NCI-H1417 treated with DMSO at 0.1 percent for 48 hours (cell line): ENCODE measurements around the gene TMEM63C.

ENCODE experiments used
- DNase-seq: peaks from one replicate; lab custom pipeline; 2025; lab: John Stamatoyannopoulos, UW

The TMEM63C gene

DNA sequence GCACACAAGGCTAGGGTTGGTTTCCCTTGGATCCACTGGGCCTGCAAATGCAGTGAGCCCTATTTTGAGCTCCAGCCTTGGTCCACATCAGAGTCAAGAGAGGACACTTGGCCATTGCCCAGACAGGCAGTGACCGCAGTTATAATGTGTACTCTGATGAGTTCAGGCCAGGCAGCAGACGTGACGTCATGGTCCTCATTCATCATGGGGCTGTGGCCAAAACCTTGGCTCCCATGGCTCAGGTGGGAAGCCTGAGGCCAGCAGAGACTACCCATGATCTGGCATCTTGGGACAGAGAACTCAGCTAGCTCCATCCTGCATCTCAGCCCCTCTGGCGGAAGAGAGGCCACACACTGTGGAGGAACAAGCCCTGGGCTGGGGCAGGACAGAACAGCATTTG lies 16.4 kb downstream of the TMEM63C start:
- no peak for DNase-seq

DNA sequence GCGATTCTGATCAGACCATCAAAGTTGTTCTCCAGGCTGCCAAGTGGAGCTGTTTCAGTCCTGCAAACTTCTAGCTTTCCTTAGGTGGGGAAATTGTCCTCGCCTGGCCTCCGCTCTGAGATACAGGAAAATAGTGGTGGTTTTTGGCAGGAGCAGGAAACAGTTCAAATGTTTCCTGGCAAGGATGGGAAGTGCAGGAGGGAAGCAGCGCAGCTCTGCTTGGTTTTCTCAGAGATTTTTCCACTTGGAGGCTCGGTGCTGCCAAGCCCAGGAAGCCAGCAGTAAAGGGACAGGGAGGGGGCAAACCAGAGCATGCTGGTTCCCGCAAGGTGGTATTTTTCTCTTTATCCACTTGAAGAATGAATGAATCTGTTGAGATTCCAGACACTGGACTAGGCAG lies 17.0 kb downstream of the TMEM63C start:
- DNase-seq: no peak

GRCh38 chr14:77199590-77199989 lies 18.0 kb downstream of the TMEM63C start:
- DNase-seq: no peak

GRCh38 chr14:77200406-77200985 lies 18.9 kb downstream of the TMEM63C start:
- no peak for DNase-seq

DNA sequence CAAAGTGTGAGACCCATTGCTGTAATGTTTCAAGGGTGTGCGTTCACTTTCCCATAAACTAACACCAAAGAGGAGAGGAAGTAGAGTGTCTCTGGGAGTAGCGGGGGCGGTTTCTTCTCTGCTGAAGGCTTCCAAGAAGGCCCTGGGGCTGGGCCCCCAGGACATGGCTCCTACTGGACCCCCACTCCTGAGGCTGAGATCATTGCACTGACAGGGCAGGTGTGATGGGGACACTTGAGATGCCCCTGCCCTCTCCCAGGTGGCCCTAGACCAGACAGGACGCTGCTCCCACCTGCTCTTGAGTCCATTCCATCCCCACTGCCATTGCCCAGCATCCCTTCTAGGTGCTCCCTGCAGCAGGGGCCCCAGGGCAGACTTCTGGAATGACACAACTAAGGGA lies 20.1 kb downstream of the TMEM63C start:
- no peak for DNase-seq

- DNase-seq: peak; percentile 84
These were observed 22.2 kb downstream of the TMEM63C start for GRCh38 chr14:77203611-77204458.

DNA sequence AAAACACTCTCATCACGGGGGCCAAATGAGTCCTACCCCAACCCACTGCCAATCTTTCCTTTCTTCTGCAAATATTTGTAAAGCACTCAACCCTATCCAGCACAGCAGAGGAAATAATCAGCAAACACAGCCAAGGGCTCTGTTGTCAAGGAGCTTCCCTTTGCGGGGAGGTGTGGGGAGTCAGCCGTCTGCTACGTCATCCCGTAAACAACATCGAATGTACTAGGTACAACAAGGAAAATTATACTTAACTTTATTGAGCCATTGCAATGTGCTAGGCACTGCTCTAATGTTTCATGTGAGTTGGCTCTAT lies 22.8 kb downstream of the TMEM63C start:
- DNase-seq: peak; percentile 99

DNA sequence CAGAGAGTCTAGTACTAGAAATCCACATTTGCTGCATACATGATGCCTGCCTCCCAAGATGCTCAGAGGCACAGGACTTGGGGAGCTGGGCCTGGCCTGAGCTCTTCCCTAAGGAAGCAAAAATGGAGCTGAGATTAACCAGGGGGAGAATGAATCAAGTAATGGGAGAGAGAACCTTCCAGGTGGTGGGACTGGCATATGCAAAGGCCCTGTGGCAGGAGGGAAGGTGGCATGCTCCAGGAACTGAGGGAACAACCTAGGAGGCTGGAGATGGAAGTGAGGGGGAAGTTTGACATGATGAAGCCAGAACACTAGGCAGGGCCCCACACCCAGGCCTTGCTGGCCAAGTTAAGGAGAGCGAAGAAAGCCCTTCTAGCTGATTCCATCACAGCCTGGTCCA lies 23.3 kb downstream of the TMEM63C start:
- no peak for DNase-seq

DNA sequence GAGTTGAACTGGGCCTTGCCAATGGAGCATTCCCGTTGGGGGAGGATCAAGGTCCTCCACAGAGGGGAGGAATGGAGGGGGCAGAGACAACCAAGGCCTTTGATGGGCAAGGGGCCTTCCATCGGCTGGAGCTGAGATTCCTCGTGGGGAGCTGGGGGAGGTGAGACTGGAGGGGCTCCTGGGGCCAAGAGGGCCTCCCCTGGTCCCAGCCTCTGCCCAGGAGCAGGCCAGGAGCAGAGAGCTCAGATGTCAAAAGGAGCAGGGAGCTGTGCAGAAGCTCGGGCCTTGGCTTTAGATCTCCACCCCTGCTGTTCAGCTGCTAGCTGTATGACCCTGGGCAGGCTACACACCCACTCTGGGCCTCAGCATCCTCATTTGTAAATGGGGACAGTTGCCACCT lies 24.0 kb downstream of the TMEM63C start:
- no peak for DNase-seq

DNA sequence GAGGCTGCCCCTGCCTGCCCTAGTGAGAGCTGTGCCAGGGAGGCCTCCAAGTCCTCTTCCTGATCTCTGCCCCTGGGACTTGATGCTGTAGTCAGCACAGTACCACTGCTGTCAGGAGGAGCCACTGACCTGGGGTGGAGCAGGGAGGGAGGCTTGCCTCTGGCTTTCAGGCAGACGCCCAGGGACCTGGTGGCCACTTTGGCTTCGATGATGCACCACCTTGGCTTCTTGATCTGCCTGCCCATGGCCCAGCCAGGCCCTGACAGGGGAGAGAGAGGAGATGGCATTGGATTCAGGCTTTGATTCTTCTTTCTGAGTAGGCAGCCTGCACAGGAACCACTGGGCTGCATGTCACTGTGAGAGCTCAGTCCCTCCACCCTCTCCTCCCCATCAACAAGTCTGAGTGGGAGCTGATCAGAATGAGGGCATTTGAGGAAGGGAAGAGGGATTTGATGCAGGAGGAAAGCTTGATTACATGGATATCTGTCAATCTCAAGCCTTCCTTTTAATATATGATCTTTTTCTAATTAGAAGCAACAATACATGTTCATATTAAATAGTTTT lies 24.7 kb downstream of the TMEM63C start:
- DNase-seq: no peak

DNA sequence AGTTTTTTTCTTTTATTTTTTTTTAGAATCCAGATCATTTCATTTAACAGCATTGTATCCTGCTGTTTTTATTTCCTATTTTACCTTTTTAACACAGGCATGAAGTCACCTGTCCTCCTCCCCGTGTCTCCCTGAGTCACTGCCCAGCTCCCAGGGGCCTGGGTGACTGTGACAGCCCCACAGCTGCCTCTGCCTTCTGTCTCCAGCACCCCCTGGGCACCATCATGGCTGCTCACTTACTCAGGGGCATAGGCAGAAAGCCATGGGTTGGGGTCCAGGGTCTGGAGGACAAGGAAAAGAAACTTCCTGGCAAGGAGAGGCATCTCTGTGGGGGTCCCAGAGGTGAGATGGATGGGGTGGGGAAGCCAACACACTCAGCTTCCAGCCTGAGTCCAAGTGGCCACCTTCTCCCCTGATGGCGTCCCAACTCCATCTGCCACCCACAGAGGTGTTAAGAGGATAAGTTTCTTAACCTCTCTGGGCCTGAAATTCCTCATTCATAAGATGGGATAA lies 25.3 kb downstream of the TMEM63C start:
- DNase-seq: no peak

- peak; percentile 64 for DNase-seq
These were observed 26.8 kb downstream of the TMEM63C start for GRCh38 chr14:77208291-77208978.

DNA sequence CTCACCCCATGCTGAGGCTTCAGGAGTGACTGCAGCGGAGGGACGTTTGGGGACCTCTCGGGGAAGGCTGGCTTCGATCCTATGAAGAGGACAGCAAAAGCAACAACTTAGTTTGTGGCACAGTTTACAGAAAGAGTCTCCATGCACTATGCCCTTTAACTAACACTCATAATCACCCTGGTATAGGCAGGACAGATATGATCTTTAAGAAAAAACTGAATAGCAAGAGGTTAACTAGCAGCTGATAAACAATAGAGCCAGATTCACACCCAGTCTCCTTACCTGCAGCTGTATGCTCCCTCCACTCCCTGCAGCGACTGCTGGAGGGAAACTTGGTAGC lies 27.4 kb downstream of the TMEM63C start:
- DNase-seq: no peak

DNA sequence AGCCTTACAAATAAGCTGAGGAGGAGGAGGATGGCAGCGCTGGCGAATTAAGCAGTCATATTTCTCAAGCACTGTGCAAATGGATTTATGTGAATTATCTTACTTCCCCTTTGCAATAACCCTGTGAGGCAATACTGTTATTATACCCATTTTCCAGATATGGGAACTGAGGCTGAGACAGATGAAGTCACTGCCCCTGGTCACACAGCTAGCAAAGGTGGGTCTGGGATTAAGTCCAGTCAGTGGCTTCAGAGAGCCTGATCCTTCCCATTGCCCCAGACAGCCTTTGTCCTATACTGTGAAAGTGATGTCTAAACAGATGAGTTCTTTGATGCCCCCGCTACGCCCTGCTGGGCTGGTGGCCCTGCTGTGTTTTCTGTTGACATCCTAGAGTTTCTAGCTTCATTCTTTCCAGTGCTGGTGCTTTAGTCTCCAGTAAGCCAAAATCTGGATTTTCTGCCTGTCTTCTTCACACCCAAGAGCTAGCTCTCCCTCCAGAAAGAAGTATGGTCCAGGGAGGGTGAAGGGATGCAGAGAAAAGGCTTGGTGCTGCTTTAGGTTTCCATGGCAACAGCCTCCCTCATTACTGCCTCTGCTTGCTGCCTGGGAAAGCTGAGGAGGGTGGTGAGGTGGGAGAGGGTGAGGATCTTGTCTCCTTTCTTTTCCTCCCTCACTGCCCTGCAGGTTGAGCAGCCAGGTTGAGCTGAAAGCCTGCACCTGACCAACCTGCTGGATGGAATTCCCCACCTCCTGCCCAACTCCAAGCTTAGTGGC lies 30.7 kb downstream of the TMEM63C start:
- no peak for DNase-seq

- peak; percentile 57 for DNase-seq
These were observed 31.5 kb downstream of the TMEM63C start for GRCh38 chr14:77212943-77213678.

DNA sequence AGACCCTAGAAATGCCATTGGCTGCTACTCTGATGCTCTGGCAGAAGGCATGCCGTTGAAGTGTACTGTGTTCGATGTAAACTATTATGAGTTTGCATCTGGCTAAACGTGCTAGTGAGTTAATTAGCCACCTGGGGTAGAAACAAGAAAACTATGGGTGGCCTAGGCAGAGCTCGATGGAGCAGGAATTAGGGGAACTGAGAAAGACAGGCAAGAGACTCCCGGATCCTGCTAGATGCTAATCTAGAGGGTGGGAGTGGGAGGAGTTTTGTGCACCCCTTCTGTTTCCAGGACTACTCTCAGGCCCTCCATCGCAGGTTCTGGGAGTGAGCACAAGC lies 32.0 kb downstream of the TMEM63C start:
- DNase-seq: no peak

GRCh38 chr14:77214216-77214615 lies 32.6 kb downstream of the TMEM63C start:
- DNase-seq: no peak

GRCh38 chr14:77217551-77217950 lies 36.0 kb downstream of the TMEM63C start:
- no peak for DNase-seq

DNA sequence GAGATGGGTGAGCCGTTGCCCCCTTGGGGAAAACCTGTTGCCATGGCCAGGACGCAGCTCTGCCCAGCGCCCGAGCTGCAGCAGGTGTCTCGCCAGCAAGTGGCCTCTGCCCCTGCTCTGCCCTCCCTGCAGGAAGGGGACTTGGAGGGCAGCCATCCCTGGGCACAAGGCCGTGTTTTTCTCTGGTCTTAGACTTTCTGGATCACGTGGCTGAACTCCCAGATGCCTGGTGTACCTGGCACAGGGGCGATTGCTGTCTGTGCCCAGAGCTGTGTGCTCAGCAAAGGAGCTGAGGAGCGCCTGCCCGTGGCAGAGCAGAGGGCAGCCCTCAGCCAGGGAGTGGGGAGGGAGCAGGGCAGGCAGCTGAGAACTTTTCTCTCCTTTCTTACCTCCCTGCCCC lies 38.0 kb downstream of the TMEM63C start:
- no peak for DNase-seq

DNA sequence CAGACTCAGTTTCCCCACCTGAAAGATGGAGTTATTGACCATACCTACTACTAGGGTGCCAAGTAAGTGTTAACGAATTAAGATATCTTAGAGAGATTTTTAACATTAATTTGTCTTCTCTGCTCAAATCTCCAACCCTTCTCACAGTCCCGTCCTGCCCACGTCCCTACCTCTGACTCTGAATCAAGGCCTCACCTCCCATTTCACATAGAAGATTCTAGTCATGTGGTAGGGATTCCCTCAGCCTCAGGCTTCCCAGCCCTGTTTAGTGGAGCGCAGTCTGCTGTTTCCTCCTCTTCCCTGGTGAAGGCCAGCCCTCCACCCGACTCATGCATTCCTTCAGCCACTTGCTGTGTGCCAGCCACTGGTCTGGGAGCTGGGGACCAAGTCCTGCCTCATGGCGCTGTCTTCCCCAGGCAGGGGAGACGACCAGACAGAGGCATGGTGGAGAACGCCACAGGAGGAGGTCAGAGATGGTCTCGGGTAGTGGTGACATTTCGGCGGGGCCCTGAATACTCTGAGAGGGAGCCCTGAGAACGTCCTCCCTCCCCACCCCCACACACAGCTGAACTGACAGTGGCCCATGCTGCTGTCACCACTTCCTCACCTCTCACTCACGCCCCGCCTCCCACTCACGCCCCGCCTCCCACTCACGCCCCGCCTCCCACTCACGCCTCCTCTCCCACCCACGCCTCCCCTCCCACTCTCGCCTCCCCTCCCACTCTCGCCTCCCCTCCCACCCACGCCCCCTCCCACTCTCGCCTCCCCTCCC lies 38.8 kb downstream of the TMEM63C start:
- no peak for DNase-seq
